HepG2 (cell line): ENCODE data around the gene CUL4A. TPM values are rescaled to one million over a fixed set of nuclear protein-coding genes. Genes with fewer than 3 reads are reported as not detected.

ENCODE experiments used
- CBX5 ChIP-seq: sonication (generic); formaldehyde crosslinking; IDR thresholded peaks from 2 replicates; pipeline ENCODE4 v1.4.0; 2020; ENCODE audit warnings: missing genetic modification reagents, borderline replicate concordance
- ERF ChIP-seq: IDR thresholded peaks from 2 replicates; pipeline ENCODE4 v1.6.1; 2018; ENCODE audit warnings: missing biosample characterization, missing genetic modification reagents
- IRF2 ChIP-seq: IDR thresholded peaks from 2 replicates; pipeline ENCODE4 v1.6.1; 2018; ENCODE audit warnings: missing genetic modification reagents, missing compliant biosample characterization
- KLF13 ChIP-seq: sonication (generic); formaldehyde crosslinking; IDR thresholded peaks from 2 replicates; pipeline ENCODE4 v1.4.0; 2020; ENCODE audit warnings: mild to moderate bottlenecking, missing genetic modification reagents
- KLF16 ChIP-seq, 2 experiments: sonication (generic) in 1 of 2; formaldehyde crosslinking in 1 of 2; IDR thresholded peaks; 2 replicates each; pipeline versions ENCODE4 v1.6.1 to v1.8.0; 2016 to 2023; ENCODE audit warnings: missing genetic modification reagents in 2 of 2, missing compliant biosample characterization in 1 of 2
- MYNN ChIP-seq: sonication (generic); formaldehyde crosslinking; IDR thresholded peaks from 2 replicates; pipeline ENCODE4 v1.4.0; 2020; ENCODE audit warnings: mild to moderate bottlenecking, low read depth, missing genetic modification reagents
- NAIF1 ChIP-seq: sonication (generic); formaldehyde crosslinking; IDR thresholded peaks from 2 replicates; pipeline ENCODE4 v1.5.0; 2020; ENCODE audit warnings: mild to moderate bottlenecking, missing genetic modification reagents, borderline replicate concordance
- NR2F1 ChIP-seq, 2 experiments: fragments of 450-650 bp in 1 of 2; formaldehyde crosslinking in 1 of 2; IDR thresholded peaks; 2 replicates each; pipeline versions ENCODE4 v1.5.0 to v1.6.1; 2016 to 2020; ENCODE audit warnings: mild to moderate bottlenecking in 1 of 2, missing compliant biosample characterization in 1 of 2, missing genetic modification reagents in 1 of 2, moderate library complexity in 1 of 2
- PHF8 ChIP-seq: sonication (generic); formaldehyde crosslinking; IDR thresholded peaks from 2 replicates; pipeline ENCODE4 v1.5.0; 2020; ENCODE audit warnings: missing genetic modification reagents
- SALL1 ChIP-seq: sonication (generic); formaldehyde crosslinking; IDR thresholded peaks from 2 replicates; pipeline ENCODE4 v1.8.0; 2022; ENCODE audit warnings: mild to moderate bottlenecking, missing genetic modification reagents
- ZBTB8A ChIP-seq: sonication (generic); formaldehyde crosslinking; IDR thresholded peaks from 2 replicates; pipeline ENCODE4 v1.4.0; 2020; ENCODE audit warnings: mild to moderate bottlenecking, low read depth, missing genetic modification reagents, borderline replicate concordance
- ZNF569 ChIP-seq: sonication (generic); formaldehyde crosslinking; IDR thresholded peaks from 2 replicates; pipeline ENCODE4 v1.5.0; 2020; ENCODE audit warnings: mild to moderate bottlenecking, missing genetic modification reagents, moderate library complexity, borderline replicate concordance
- ZNF746 ChIP-seq: sonication (generic); formaldehyde crosslinking; IDR thresholded peaks from 2 replicates; pipeline ENCODE4 v1.8.0; 2022; ENCODE audit warnings: mild to moderate bottlenecking, missing genetic modification reagents
- ZSCAN30 ChIP-seq: sonication (generic); formaldehyde crosslinking; IDR thresholded peaks from 2 replicates; pipeline ENCODE4 v1.5.0; 2020; ENCODE audit warnings: mild to moderate bottlenecking, missing genetic modification reagents
- polyA plus RNA-seq, 8 experiments: library from polyadenylated mRNA; depleted of rRNA in 3 of 8; stranded (reverse) in 7 of 8; unstranded in 1 of 8; fragments of >200 nt; fragmentation: Illumina TruSeq in 4 of 8; extraction: Trizol in 4 of 8; gene quantifications; 2 replicates each; pipeline versions ENCODE4 v1.2.1 to v1.2.3, GENCODE V29; 2011 to 2016; ENCODE audit warnings: low read depth in 4 of 8, missing spikeins in 1 of 8, mixed read lengths in 1 of 8; ENCODE audit not compliant: insufficient read depth in 1 of 8
- total RNA-seq, 5 experiments: library from RNA; depleted of rRNA; stranded (reverse); fragments of >200 nt; fragmentation: Illumina TruSeq; extraction: Trizol; gene quantifications; 2 replicates each; pipeline ENCODE4 v1.2.3, GENCODE V29; 2016; ENCODE audit warnings: low read depth in 1 of 5
- TF ChIP-seq, protein P1 (sequence below): sonication (generic); formaldehyde crosslinking; conservative IDR thresholded peaks from 2 replicates; pipeline ENCODE4 v1.8.0; 2022; ENCODE audit warnings: mild to moderate bottlenecking, moderate library complexity, missing genetic modification reagents
- TF ChIP-seq, protein P2 (sequence below): sonication (generic); formaldehyde crosslinking; IDR thresholded peaks from 2 replicates; pipeline ENCODE4 v1.4.0; 2020; ENCODE audit warnings: missing genetic modification reagents, borderline replicate concordance
- TF ChIP-seq, protein P3 (sequence below): sonication (generic); formaldehyde crosslinking; IDR thresholded peaks from 2 replicates; pipeline ENCODE4 v1.4.0; 2020; ENCODE audit warnings: missing genetic modification reagents, mild to moderate bottlenecking, borderline replicate concordance
- TF ChIP-seq, protein P4 (sequence below): sonication (generic); formaldehyde crosslinking; IDR thresholded peaks from 2 replicates; pipeline ENCODE4 v1.9.0; 2021; ENCODE audit warnings: missing genetic modification reagents, borderline replicate concordance

CUL4A gene
- total and polyA plus RNA-seq, 2 of the 13 experiments (the other 11 are each of a cell fraction or from before 2014, with no cell fraction given): 51.2 to 75.3 TPM

DNA sequence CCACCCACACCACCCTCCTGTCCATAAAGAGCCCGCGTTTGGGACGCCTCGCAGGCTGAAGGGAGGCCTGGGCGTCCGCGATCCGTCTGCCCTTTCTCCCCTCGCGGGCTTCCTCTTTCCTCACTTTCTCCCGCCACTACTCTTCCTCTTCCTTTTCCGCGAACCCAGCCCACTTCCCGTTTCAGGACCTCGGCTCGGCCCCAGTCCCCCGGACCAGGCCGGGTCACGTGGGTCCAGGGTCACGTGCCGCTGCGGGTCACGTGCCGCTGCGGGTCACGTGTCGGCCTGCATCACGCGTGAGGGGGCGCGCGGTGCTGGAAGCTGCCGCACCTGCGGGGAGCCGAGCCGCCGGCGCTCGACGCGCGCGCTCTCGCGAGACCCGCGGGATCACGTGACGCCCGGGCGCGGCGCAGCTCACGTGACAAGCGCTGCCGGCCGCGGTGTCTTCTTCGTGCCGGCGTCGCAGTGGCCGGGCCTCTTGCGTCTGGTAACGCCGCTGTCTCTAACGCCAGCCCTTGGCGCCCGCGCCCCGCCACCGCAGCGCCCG, 87.5 kb downstream of the CUL4A start, which contains the start of gene LAMP1 (continued):
- TF ChIP-seq, protein P1, sequence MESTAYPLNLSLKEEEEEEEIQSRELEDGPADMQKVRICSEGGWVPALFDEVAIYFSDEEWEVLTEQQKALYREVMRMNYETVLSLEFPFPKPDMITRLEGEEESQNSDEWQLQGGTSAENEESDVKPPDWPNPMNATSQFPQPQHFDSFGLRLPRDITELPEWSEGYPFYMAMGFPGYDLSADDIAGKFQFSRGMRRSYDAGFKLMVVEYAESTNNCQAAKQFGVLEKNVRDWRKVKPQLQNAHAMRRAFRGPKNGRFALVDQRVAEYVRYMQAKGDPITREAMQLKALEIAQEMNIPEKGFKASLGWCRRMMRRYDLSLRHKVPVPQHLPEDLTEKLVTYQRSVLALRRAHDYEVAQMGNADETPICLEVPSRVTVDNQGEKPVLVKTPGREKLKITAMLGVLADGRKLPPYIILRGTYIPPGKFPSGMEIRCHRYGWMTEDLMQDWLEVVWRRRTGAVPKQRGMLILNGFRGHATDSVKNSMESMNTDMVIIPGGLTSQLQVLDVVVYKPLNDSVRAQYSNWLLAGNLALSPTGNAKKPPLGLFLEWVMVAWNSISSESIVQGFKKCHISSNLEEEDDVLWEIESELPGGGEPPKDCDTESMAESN (CRISPR knock-in tag): peak; percentile 100
- TF ChIP-seq NAIF1 (peak; percentile 27; the same call in 1 of the 2 replicates), ZBTB8A (no peak), KLF16 (CRISPR knock-in tag; IDR thresholded peaks at IDR 0.05) (peak; percentile 87 to 97; a peak in 3 of 4 replicates), ZNF746 (CRISPR knock-in tag) (peak; percentile 56; the same call in 1 of the 2 replicates), KLF13 (CRISPR knock-in tag) (0 out of 2 replicates have a peak, but pooled peaks have one; percentile 53), CBX5 (CRISPR knock-in tag) (peak; percentile 91; the same call in 1 of the 2 replicates), SALL1 (CRISPR knock-in tag) (peak; percentile 99), MYNN (peak; percentile 70; the same call in 1 of the 2 replicates), PHF8 (CRISPR knock-in tag) (peak; percentile 89), ZSCAN30 (CRISPR knock-in tag) (0 out of 2 replicates have a peak, but pooled peaks have one; percentile 86), IRF2 (CRISPR knock-in tag) (peak; percentile 98), ERF (peak; percentile 91), NR2F1 (CRISPR knock-in tag; IDR thresholded peaks at IDR 0.05) (peak in 1 of 2 experiments; percentile 79; a peak in 2 of 4 replicates), ZNF569 (CRISPR knock-in tag) (0 out of 2 replicates have a peak, but pooled peaks have one; percentile 67)
- TF ChIP-seq, protein P2, sequence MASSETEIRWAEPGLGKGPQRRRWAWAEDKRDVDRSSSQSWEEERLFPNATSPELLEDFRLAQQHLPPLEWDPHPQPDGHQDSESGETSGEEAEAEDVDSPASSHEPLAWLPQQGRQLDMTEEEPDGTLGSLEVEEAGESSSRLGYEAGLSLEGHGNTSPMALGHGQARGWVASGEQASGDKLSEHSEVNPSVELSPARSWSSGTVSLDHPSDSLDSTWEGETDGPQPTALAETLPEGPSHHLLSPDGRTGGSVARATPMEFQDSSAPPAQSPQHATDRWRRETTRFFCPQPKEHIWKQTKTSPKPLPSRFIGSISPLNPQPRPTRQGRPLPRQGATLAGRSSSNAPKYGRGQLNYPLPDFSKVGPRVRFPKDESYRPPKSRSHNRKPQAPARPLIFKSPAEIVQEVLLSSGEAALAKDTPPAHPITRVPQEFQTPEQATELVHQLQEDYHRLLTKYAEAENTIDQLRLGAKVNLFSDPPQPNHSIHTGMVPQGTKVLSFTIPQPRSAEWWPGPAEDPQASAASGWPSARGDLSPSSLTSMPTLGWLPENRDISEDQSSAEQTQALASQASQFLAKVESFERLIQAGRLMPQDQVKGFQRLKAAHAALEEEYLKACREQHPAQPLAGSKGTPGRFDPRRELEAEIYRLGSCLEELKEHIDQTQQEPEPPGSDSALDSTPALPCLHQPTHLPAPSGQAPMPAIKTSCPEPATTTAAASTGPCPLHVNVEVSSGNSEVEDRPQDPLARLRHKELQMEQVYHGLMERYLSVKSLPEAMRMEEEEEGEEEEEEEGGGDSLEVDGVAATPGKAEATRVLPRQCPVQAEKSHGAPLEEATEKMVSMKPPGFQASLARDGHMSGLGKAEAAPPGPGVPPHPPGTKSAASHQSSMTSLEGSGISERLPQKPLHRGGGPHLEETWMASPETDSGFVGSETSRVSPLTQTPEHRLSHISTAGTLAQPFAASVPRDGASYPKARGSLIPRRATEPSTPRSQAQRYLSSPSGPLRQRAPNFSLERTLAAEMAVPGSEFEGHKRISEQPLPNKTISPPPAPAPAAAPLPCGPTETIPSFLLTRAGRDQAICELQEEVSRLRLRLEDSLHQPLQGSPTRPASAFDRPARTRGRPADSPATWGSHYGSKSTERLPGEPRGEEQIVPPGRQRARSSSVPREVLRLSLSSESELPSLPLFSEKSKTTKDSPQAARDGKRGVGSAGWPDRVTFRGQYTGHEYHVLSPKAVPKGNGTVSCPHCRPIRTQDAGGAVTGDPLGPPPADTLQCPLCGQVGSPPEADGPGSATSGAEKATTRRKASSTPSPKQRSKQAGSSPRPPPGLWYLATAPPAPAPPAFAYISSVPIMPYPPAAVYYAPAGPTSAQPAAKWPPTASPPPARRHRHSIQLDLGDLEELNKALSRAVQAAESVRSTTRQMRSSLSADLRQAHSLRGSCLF: 0 out of 2 replicates have a peak, but pooled peaks have one; percentile 42
- TF ChIP-seq, protein P3, sequence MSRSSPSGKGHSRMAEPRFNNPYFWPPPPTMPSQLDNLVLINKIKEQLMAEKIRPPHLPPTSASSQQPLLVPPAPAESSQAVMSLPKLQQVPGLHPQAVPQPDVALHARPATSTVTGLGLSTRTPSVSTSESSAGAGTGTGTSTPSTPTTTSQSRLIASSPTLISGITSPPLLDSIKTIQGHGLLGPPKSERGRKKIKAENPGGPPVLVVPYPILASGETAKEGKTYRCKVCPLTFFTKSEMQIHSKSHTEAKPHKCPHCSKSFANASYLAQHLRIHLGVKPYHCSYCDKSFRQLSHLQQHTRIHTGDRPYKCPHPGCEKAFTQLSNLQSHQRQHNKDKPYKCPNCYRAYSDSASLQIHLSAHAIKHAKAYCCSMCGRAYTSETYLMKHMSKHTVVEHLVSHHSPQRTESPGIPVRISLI (CRISPR knock-in tag): peak; percentile 71; the same call in 1 of the 2 replicates
- TF ChIP-seq, protein P4, sequence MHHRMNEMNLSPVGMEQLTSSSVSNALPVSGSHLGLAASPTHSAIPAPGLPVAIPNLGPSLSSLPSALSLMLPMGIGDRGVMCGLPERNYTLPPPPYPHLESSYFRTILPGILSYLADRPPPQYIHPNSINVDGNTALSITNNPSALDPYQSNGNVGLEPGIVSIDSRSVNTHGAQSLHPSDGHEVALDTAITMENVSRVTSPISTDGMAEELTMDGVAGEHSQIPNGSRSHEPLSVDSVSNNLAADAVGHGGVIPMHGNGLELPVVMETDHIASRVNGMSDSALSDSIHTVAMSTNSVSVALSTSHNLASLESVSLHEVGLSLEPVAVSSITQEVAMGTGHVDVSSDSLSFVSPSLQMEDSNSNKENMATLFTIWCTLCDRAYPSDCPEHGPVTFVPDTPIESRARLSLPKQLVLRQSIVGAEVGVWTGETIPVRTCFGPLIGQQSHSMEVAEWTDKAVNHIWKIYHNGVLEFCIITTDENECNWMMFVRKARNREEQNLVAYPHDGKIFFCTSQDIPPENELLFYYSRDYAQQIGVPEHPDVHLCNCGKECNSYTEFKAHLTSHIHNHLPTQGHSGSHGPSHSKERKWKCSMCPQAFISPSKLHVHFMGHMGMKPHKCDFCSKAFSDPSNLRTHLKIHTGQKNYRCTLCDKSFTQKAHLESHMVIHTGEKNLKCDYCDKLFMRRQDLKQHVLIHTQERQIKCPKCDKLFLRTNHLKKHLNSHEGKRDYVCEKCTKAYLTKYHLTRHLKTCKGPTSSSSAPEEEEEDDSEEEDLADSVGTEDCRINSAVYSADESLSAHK (CRISPR knock-in tag): no peak
